Epithelial cell of prostate (primary cell): Measurements from ENCODE around the gene SYTL1.

Source experiments
- DNase-seq: peaks from one replicate; pipeline ENCODE4 v3.0.0-alpha.2; 2011; ENCODE audit warnings: low read depth, low spot score
- H3K27ac ChIP-seq: fragments of 450-650 bp; 2 replicates; pipeline ENCODE4 v1.5.1; 2017; ENCODE audit warnings: mild to moderate bottlenecking

The SYTL1 gene

GRCh38 chr1:27316860-27317259 is 25.0 kb upstream of the SYTL1 start:
- H3K27ac ChIP-seq, result no peak overlapping the region
- DNase-seq, result no peak

- DNase-seq, result no peak
- no peak overlapping the region for H3K27ac ChIP-seq
Measured at GRCh38 chr1:27318136-27318535, 23.7 kb upstream of the SYTL1 start.

GRCh38 chr1:27318596-27318995 is 23.2 kb upstream of the SYTL1 start:
- no peak for DNase-seq
- no peak overlapping the region for H3K27ac ChIP-seq

GRCh38 chr1:27321813-27322568 is 19.8 kb upstream of the SYTL1 start, which contains the start of gene TMEM222:
Gene TMEM222, plus strand, starts transcription at chr1:27322163. Its CDS starts 35 bp downstream, at chr1:27322198.
- H3K27ac ChIP-seq, result peak within 1 kb of the TSS; percentile 84
- peak; percentile 84 for DNase-seq

GRCh38 chr1:27322569-27323240 is 19.1 kb upstream of the SYTL1 start:
- H3K27ac ChIP-seq, result peak overlapping the region; percentile 84
- no peak for DNase-seq

- H3K27ac ChIP-seq, result no peak overlapping the region
Measured at GRCh38 chr1:27325286-27325685, 16.5 kb upstream of the SYTL1 start.

GRCh38 chr1:27327964-27328363 is 13.9 kb upstream of the SYTL1 start:
- peak overlapping the region; percentile 3 for H3K27ac ChIP-seq
- no peak for DNase-seq

More at GRCh38 chr1:27325286-27325685, 16.5 kb upstream of the SYTL1 start:
- DNase-seq, result no peak

GRCh38 chr1:27330786-27331185 is 11.0 kb upstream of the SYTL1 start:
- H3K27ac ChIP-seq, result no peak overlapping the region
- DNase-seq, result no peak

GRCh38 chr1:27331426-27331825 is 10.4 kb upstream of the SYTL1 start:
- H3K27ac ChIP-seq, result no peak overlapping the region
- DNase-seq, result no peak

- DNase-seq, result no peak
- H3K27ac ChIP-seq, result no peak overlapping the region
Measured at GRCh38 chr1:27331922-27332321, 9.9 kb upstream of the SYTL1 start.

- H3K27ac ChIP-seq, result no peak overlapping the region
- DNase-seq, result no peak
Measured at GRCh38 chr1:27332536-27333281, 9.1 kb upstream of the SYTL1 start.

- no peak overlapping the region for H3K27ac ChIP-seq
- DNase-seq, result no peak
Measured at GRCh38 chr1:27333717-27334279, 8.0 kb upstream of the SYTL1 start.

GRCh38 chr1:27335506-27336422 is 6.1 kb upstream of the SYTL1 start:
- DNase-seq, result no peak
- H3K27ac ChIP-seq, result no peak overlapping the region

- DNase-seq, result no peak
Measured at GRCh38 chr1:27336756-27337155, 5.1 kb upstream of the SYTL1 start.

GRCh38 chr1:27338751-27339150 is 3.1 kb upstream of the SYTL1 start:
- no peak for DNase-seq
- no peak overlapping the region for H3K27ac ChIP-seq

More at GRCh38 chr1:27336756-27337155, 5.1 kb upstream of the SYTL1 start:
- H3K27ac ChIP-seq, result no peak overlapping the region

GRCh38 chr1:27339213-27339612 is 2.6 kb upstream of the SYTL1 start:
- H3K27ac ChIP-seq, result no peak overlapping the region
- no peak for DNase-seq

GRCh38 chr1:27342391-27342777 is 562 bp downstream of the SYTL1 start:
- H3K27ac ChIP-seq, result peak overlapping the region; percentile 94
- no peak for DNase-seq

GRCh38 chr1:27342778-27343638 is 1.2 kb downstream of the SYTL1 start:
- peak; percentile 87 for DNase-seq
- H3K27ac ChIP-seq, result peak overlapping the region; percentile 94

- DNase-seq, result no peak
- peak overlapping the region; percentile 94 for H3K27ac ChIP-seq
Measured at GRCh38 chr1:27343639-27344025, 1.8 kb downstream of the SYTL1 start.
